Measurements from ENCODE around the gene OR5M10. TPM values are rescaled to one million over a fixed set of nuclear protein-coding genes. Genes with fewer than 3 reads are reported as not detected.
"Not testable (repeated sequence)": the region's sequence is repeated elsewhere in the genome, so short reads cannot be mapped to it uniquely, and the experiment has no call there.

OR5M10 gene
- not detected for total RNA-seq (ENCODE audit: insufficient read depth, low replicate concordance)

- DNase-seq (ENCODE audit: low spot score) = no peak
These were observed at the start of gene OR5M10 for GRCh38 chr11:56577621-56578020. TSS of gene OR5M10 (minus strand) at chr11:56577721. CDS start at chr11:56577721, 0 bp downstream.

GRCh38 chr11:56625946-56626345 is 48.4 kb upstream of the OR5M10 start:
- no peak for DNase-seq (ENCODE audit: low spot score)

- peak; percentile 60 for DNase-seq (ENCODE audit: low spot score)
These were observed 47.2 kb upstream of the OR5M10 start for GRCh38 chr11:56624661-56625110.

GRCh38 chr11:56611174-56611573 is 33.7 kb upstream of the OR5M10 start:
- DNase-seq (ENCODE audit: low spot score) = no peak

- not testable (repeated sequence) for DNase-seq (ENCODE audit: low spot score)
These were observed 14.7 kb upstream of the OR5M10 start for GRCh38 chr11:56592088-56592717.

GRCh38 chr11:56558574-56558973 is 18.9 kb downstream of the OR5M10 start:
- DNase-seq (ENCODE audit: low spot score) = no peak

- not testable (repeated sequence) for DNase-seq (ENCODE audit: low spot score)
These were observed 22.8 kb downstream of the OR5M10 start for GRCh38 chr11:56554691-56555090.

GRCh38 chr11:56545531-56545930 is 32.0 kb downstream of the OR5M10 start:
- no peak for DNase-seq (ENCODE audit: low spot score)

GRCh38 chr11:56543739-56544138 is 33.8 kb downstream of the OR5M10 start:
- DNase-seq (ENCODE audit: low spot score) = no peak

GRCh38 chr11:56543157-56543556 is 34.4 kb downstream of the OR5M10 start, which contains the start of gene OR5M11:
TSS of gene OR5M11 (minus strand) at chr11:56543257. CDS start at chr11:56543257, 0 bp downstream.
- DNase-seq (ENCODE audit: low spot score) = no peak

GRCh38 chr11:56533054-56533740 is 44.3 kb downstream of the OR5M10 start:
- no peak for DNase-seq (ENCODE audit: low spot score)

GRCh38 chr11:56531856-56532255 is 45.7 kb downstream of the OR5M10 start:
- DNase-seq (ENCODE audit: low spot score) = no peak

Other genes with a start within 250 kb of the OR5M10 start
- 4.6 TPM for gene OR8K1, start 231.7 kb downstream of the OR5M10 start, total RNA-seq (ENCODE audit: insufficient read depth, low replicate concordance)
- gene OR8J1, start 223.4 kb downstream of the OR5M10 start, total RNA-seq (ENCODE audit: insufficient read depth, low replicate concordance) = 2.4 TPM
- 3.6 TPM for gene OR8U1, start 202.1 kb downstream of the OR5M10 start, total RNA-seq (ENCODE audit: insufficient read depth, low replicate concordance)
- gene OR5AL1, start 165.0 kb downstream of the OR5M10 start, total RNA-seq (ENCODE audit: insufficient read depth, low replicate concordance) = not detected
- gene OR5M3, start 104.4 kb downstream of the OR5M10 start, total RNA-seq (ENCODE audit: insufficient read depth, low replicate concordance) = 5.8 TPM
- not detected for gene OR5M8, start 86.4 kb downstream of the OR5M10 start, total RNA-seq (ENCODE audit: insufficient read depth, low replicate concordance)
- not detected for gene OR5M11, start 34.5 kb downstream of the OR5M10 start, total RNA-seq (ENCODE audit: insufficient read depth, low replicate concordance)
- gene OR5M1, start 37.2 kb upstream of the OR5M10 start, total RNA-seq (ENCODE audit: insufficient read depth, low replicate concordance) = 2.2 TPM
- 1.2 TPM for gene OR5AP2, start 64.7 kb upstream of the OR5M10 start, total RNA-seq (ENCODE audit: insufficient read depth, low replicate concordance)
- gene OR5AR1, start 86.0 kb upstream of the OR5M10 start, total RNA-seq (ENCODE audit: insufficient read depth, low replicate concordance) = 13.7 TPM
- 4.6 TPM for gene OR9G1, start 121.4 kb upstream of the OR5M10 start, total RNA-seq (ENCODE audit: insufficient read depth, low replicate concordance)
- gene OR9G4, start 171.0 kb upstream of the OR5M10 start, total RNA-seq (ENCODE audit: insufficient read depth, low replicate concordance) = 1.2 TPM

Data from umbilical cord (tissue), 2 donors.